NCI-H524 treated with DMSO at 0.1 percent for 48 hours (cell line): ENCODE measurements around the gene CYP2C19.
"Not testable (repeated sequence)": the region's sequence is repeated elsewhere in the genome, so short reads cannot be mapped to it uniquely, and the experiment has no call there.

ENCODE experiments used
- DNase-seq: peaks from one replicate; lab custom pipeline; 2025; lab: John Stamatoyannopoulos, UW

The CYP2C19 gene

GRCh38 chr10:94879214-94879613, 116.7 kb downstream of the CYP2C19 start:
- DNase-seq, result no peak

- no peak for DNase-seq
These were observed 126.6 kb downstream of the CYP2C19 start for GRCh38 chr10:94889123-94889522.

- DNase-seq, result no peak
These were observed 128.0 kb downstream of the CYP2C19 start for GRCh38 chr10:94890264-94891022.

- DNase-seq, result not testable (repeated sequence)
These were observed 135.9 kb downstream of the CYP2C19 start for GRCh38 chr10:94898414-94898813.

- DNase-seq, result no peak
These were observed 139.6 kb downstream of the CYP2C19 start for GRCh38 chr10:94902080-94902479.

- no peak for DNase-seq
These were observed 140.1 kb downstream of the CYP2C19 start for GRCh38 chr10:94902570-94902969.
